GM19238 (cell line): Measurements from ENCODE around the gene HNRNPF.
"Not testable (repeated sequence)": the region's sequence is repeated elsewhere in the genome, so short reads cannot be mapped to it uniquely, and the experiment has no call there.

Source experiments
- DNase-seq: peaks from one replicate; pipeline ENCODE4 v3.0.0; 2011; ENCODE audit warnings: low spot score; ENCODE audit not compliant: insufficient read length

HNRNPF gene

GRCh38 chr10:43421944-43422343, 13.0 kb upstream of the HNRNPF start:
- DNase-seq = not testable (repeated sequence)

- no peak for DNase-seq
Measured at GRCh38 chr10:43421519-43421918, 12.5 kb upstream of the HNRNPF start.

GRCh38 chr10:43421201-43421507, 12.2 kb upstream of the HNRNPF start:
- DNase-seq = no peak

GRCh38 chr10:43420369-43421200, 11.6 kb upstream of the HNRNPF start:
- peak; percentile 70 for DNase-seq

GRCh38 chr10:43419997-43420368, 11.0 kb upstream of the HNRNPF start:
- no peak for DNase-seq

GRCh38 chr10:43417950-43418768, 9.2 kb upstream of the HNRNPF start:
- no peak for DNase-seq

GRCh38 chr10:43415544-43415943, 6.6 kb upstream of the HNRNPF start:
- no peak for DNase-seq

GRCh38 chr10:43411536-43411935, 2.5 kb upstream of the HNRNPF start:
- no peak for DNase-seq

- no peak for DNase-seq
Measured at GRCh38 chr10:43410345-43410744, 1.4 kb upstream of the HNRNPF start.

GRCh38 chr10:43409385-43410109, 561 bp upstream of the HNRNPF start:
- no peak for DNase-seq

GRCh38 chr10:43408331-43408709, 666 bp downstream of the HNRNPF start:
- no peak for DNase-seq

GRCh38 chr10:43407576-43408330, 1.2 kb downstream of the HNRNPF start:
- peak; percentile 80 for DNase-seq

GRCh38 chr10:43407148-43407575, 1.8 kb downstream of the HNRNPF start:
- peak; percentile 47 for DNase-seq

- DNase-seq = no peak
Measured at GRCh38 chr10:43404704-43405084, 4.3 kb downstream of the HNRNPF start.

- DNase-seq = no peak
Measured at GRCh38 chr10:43403911-43404703, 4.9 kb downstream of the HNRNPF start.

GRCh38 chr10:43402880-43403452, 6.0 kb downstream of the HNRNPF start:
- DNase-seq = no peak

GRCh38 chr10:43402176-43402575, 6.8 kb downstream of the HNRNPF start:
- DNase-seq = no peak

GRCh38 chr10:43401627-43402026, 7.4 kb downstream of the HNRNPF start:
- no peak for DNase-seq

GRCh38 chr10:43399320-43400310, 9.4 kb downstream of the HNRNPF start:
- DNase-seq = no peak
